ENCODE results near the gene ALDOC.

The ALDOC gene

DNA sequence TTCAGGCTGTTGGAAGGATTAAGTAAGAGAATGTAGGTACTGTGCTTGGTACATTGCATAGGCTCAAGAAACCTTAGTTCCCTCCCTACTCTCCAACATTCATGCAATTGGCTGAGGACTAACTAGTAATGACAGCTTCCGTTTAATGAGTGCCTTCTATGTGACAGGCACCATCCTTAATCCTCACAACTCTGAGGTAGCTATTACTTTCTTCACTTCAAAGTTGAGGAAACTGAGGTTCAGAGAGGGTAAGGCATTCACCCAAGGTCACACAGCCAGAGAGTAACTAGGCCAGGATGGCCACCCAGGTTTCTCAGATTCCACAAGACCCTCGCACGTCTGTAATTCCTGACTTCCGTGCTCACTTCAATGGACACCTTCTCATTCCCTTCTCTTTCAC is 46.4 kb downstream of the ALDOC start:
- DNase-seq: no peak

DNA sequence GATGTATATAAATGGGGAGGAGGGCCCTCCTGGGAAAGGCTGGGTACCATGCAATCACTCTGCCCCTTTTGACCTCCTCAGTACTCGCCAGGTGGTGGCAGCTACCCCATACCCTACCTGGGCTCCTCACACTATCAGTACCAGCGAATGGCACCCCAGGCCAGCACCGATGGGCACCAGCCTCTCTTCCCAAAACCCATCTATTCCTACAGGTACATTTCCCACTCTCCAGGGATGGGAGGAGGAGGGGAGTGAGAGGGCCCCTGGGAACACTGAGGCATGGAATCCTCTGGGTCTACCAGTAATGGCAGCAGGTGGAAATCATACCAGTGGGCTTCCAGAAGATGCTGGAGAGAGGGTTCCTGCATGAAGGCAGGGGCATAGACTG is 47.7 kb downstream of the ALDOC start:
- no peak for DNase-seq

DNA sequence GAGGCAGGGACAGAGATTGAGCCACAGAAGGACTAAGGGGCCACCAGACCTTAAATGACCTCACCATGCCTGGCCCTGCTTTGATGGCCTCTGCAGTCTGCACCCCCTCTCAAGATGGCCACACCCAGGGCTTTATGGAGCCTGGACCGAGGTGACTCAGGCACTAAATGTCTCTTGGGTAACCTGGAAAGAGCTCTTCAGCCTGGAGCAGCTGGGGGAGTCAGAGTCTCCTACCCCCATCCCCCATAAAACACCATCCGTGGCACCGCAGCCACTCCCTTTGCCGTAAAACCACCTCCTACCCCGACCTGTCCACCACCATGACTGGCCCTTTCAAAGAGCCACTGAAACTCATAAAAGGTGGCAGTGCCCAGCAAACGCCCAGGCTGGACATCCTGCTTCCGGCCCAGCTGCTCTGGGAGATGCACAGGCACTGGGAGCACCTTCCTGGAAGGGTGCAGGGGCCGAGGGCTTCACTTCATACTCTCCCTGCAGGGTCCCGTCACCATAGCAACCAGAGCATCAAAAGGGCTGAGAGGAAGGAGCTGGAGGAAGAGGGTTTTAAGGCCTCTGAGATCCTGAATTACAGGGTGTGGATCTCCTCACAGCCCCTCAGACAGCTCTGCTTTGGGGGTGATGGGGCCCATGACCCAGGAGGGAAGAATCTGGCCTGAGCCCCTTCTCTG is 48.2 kb downstream of the ALDOC start:
- no peak for DNase-seq

DNA sequence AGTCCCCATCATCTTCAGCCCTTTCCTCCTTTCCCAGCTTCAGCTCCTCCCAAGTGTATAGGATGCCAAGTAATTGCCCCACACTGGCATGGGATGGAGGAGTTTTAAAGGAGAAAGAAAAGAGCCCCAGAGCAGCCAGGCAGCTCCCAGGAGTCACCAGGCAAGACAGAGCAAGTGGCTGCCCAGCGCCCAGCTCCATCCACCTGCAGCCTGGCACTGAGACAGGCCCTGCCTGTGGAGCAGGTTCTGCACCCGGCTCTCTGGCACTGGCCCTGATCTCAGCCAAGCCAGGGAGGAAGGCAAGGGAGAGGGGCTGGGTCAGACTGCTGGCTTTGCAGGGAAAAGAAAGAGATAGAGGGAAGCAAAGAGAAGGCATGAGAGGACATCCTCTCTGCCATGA is 48.8 kb downstream of the ALDOC start:
- no peak for DNase-seq

DNA sequence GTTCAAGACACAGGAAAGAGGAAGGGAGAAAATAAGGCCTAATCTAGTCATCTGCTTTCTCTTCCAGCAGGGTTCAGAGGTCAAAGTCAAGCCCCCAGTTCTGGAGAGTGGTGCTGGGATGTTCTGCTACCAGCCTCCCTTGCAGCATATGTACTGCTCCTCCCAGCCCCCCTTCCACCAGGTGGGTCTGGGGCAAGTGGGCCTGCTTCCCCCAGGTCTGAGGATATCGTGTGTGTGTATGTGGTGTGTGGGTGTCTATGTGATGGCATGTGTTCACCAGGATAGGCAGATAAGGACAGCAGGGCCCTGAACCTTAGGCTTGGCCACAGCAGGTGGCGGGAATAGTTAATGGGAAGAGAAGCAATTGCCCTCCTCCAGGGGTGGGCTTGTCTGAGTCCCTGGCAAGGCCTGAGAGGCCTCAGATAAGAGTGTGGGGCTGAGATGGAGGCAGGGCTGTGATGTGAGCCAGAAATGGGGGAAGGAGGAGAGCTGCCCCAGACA is 49.5 kb downstream of the ALDOC start:
- no peak for DNase-seq

DNA sequence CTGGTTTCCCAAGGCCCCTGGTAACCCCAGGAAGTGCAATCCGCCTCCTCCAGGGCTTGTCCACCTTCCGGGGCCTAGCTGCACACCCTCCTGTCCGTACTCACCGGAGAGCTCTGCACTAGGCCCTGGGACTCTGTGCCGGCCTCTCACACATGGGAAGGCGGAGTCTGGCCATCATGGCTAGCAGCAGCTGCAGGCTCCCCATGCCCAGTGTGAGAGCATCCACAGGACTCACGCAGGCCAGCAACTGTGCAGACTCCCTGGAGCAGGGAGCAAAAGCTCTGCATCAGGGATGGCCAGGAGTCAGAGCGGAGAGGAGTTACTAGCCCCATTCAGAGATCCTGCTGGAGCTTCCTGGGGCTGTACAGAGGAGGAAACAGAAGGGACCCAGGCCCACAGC is 50.3 kb downstream of the ALDOC start:
- no peak for DNase-seq

DNA sequence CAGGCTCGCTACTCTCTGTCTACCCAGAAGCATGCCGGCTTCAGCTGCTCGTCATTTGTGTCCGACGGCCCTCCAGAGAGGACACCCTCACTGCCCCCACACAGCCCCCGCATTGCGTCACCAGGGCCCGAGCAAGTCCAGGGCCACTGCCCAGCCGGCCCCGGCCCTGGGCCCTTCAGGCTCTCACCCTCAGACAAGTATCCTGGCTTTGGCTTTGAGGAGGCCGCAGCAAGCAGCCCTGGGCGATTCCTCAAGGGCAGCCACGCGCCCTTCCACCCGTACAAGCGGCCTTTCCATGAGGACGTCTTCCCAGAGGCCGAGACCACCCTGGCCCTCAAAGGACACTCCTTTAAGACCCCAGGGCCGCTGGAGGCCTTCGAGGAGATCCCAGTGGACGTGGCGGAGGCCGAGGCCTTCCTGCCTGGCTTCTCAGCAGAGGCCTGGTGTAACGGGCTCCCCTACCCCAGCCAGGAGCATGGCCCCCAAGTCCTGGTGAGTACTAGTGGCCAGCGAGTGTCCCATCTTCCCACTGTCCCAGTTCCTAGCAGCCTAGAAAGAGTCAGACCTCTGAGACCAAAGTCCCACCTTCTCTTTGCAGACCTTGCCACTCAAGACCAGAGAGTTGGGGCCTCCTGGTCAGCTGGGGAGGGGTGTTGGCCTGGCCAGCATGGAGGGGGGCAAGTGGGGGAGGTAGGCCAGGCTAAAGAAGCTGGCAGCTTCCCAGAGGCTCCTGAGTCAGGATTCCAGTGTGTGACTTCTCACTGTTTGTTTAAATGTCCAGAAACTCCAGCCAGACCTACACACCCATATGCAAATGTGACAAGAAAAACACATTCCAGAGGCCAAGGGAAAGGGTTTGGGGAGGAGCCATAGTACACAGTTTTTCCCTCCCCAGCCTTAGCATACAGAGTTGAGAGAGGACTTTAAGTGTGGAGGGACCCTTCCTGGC is 51.9 kb downstream of the ALDOC start:
- no peak for DNase-seq

DNA sequence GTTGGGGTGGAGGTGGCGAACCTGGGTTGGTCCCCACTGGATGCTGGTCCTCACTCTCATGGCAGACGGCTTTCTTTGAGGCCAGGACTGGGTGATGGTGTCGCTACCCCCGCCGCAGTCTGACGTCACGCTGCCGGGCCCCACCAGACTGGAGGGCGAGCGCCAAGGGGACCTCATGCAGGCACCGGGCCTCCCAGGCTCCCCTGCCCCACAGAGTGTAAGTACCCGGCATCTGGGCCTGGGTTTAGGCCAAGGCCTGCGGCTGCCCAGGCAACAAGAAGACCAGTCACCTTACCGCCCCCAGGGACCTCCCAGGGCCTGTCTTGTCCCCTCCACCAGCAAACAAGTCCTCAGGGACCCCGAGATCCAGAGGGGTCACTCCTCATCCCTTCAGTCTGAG is 52.8 kb downstream of the ALDOC start:
- DNase-seq: no peak

DNA sequence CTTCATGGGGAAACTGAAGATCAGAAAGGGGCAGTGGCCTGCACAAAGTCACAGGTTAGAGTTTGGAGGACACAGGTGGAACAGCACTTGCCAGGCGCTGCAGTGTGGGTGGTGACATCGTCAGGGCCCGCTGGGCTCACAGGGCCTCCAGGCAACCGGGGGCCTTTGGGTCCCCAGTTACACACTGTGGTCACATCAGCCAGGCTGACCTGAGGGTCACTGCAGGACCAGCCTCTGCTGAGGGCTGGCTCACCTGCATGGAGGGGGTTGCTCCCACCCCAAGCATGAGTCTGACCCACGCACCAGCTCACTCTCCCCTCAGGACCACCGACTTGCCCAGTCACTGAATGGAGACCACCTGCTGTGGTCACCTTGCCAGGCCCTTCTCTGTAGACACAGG is 53.5 kb downstream of the ALDOC start:
- no peak for DNase-seq

Data from activated CD8-positive, alpha-beta memory T cell treated with anti-CD3 and anti-CD28 coated beads, Interleukin-2, amount 50 U/mL, for 4 hours (primary cell).